Brain microvascular endothelial cell (primary cell): Measurements from ENCODE around the gene AP2A1.
"Not testable (repeated sequence)": the region's sequence is repeated elsewhere in the genome, so short reads cannot be mapped to it uniquely, and the experiment has no call there.

Experiments used
- DNase-seq: peaks from one replicate; pipeline ENCODE4 v3.0.0-alpha.2; 2020
- H3K27ac ChIP-seq: fragments of 250-450 bp; sonication (Bioruptor Pico); 2 replicates; pipeline ENCODE4 v1.5.1; 2020; ENCODE audit warnings: mild to moderate bottlenecking, moderate library complexity
- H3K27me3 ChIP-seq: fragments of 250-450 bp; sonication (Bioruptor Pico); replicated peaks from 2 replicates; pipeline ENCODE4 v1.5.1; 2020; ENCODE audit warnings: mild to moderate bottlenecking
- H3K36me3 ChIP-seq: fragments of 250-450 bp; sonication (Bioruptor Pico); replicated peaks from 2 replicates; pipeline ENCODE4 v1.5.1; 2020; ENCODE audit warnings: mild to moderate bottlenecking
- H3K4me3 ChIP-seq: 2 replicates; pipeline ENCODE4 v1.5.1; 2011; ENCODE audit warnings: low read depth, mild to moderate bottlenecking, control low read depth, low read length, moderate library complexity
- CTCF ChIP-seq: IDR thresholded peaks from 2 replicates; pipeline ENCODE4 v1.5.1; 2011; ENCODE audit warnings: low read depth, mild to moderate bottlenecking, moderate library complexity, low read length, control low read depth, inconsistent platforms; ENCODE audit errors: missing control alignments
- in situ Hi-C: cut with HindIII; loops from 2 replicates; pipeline ENCODE4 v1.10.0; 2017; ENCODE audit warnings: low sequenced_read_pairs, low pct_ligation_motif_present

AP2A1 gene

GRCh38 chr19:49766930-49767299 is at the start of gene AP2A1:
AP2A1 (plus strand) TSS chr19:49767001; CDS start chr19:49767134, 133 bp downstream.
- DNase-seq, result no peak
- Histone ChIP-seq H3K27me3 (no peaks in the 10 kb centered on the region), H3K4me3 (peak within 1 kb of the TSS; percentile 90), H3K27ac (peak within 1 kb of the TSS; percentile 76), H3K36me3 (peaks cover 3% of the 10 kb centered on the region)
- TF ChIP-seq CTCF, result no peak
- in situ Hi-C loops, result no loop called here

- peak; percentile 24 for DNase-seq
- no peak for TF ChIP-seq CTCF
- Histone ChIP-seq H3K36me3 (no peaks in the 10 kb centered on the region), H3K4me3 (no peak overlapping the region), H3K27me3 (no peaks in the 10 kb centered on the region), H3K27ac (no peak overlapping the region)
- in situ Hi-C loops, result no loop called here
These were observed 48.3 kb upstream of the AP2A1 start for GRCh38 chr19:49718511-49718910.

- in situ Hi-C loops, result no loop called here
- Histone ChIP-seq H3K4me3 (no peak overlapping the region), H3K27me3 (no peaks in the 10 kb centered on the region), H3K36me3 (no peaks in the 10 kb centered on the region), H3K27ac (no peak overlapping the region)
- DNase-seq, result no peak
- TF ChIP-seq CTCF, result no peak
These were observed 47.8 kb upstream of the AP2A1 start for GRCh38 chr19:49718991-49719390.

GRCh38 chr19:49719420-49719819 is 47.4 kb upstream of the AP2A1 start:
- H3K36me3 ChIP-seq, H3K27ac ChIP-seq, DNase-seq, H3K4me3 ChIP-seq, in situ Hi-C loops, H3K27me3 ChIP-seq: not testable (repeated sequence)

GRCh38 chr19:49727217-49728030 is 39.4 kb upstream of the AP2A1 start:
- DNase-seq, result no peak
- Histone ChIP-seq H3K27ac (no peak overlapping the region), H3K4me3 (no peak overlapping the region), H3K36me3 (no peaks in the 10 kb centered on the region), H3K27me3 (no peaks in the 10 kb centered on the region)
- TF ChIP-seq CTCF, result no peak
- in situ Hi-C loops, result no loop called here

- Histone ChIP-seq H3K27me3 (no peaks in the 10 kb centered on the region), H3K4me3 (no peak overlapping the region), H3K27ac (no peak overlapping the region), H3K36me3 (no peaks in the 10 kb centered on the region)
- in situ Hi-C loops, result no loop called here
- no peak for TF ChIP-seq CTCF
- no peak for DNase-seq
These were observed 36.6 kb upstream of the AP2A1 start for GRCh38 chr19:49730166-49730565.
